ENCODE results near the gene TDRD15. TPM values are rescaled to one million over a fixed set of nuclear protein-coding genes. Genes with fewer than 3 reads are reported as not detected.
A peak's percentile ranks its signal among the peaks of the same experiment; 100 is the strongest.

The TDRD15 gene
- total and polyA plus RNA-seq, 2 experiments from 2014 or later, result 0.07 TPM; not detected in 1

- Histone ChIP-seq H3K9me3 (ENCODE audit: low read depth) (no peaks in the 10 kb centered on the region), H3K27me3 (peaks cover 3% of the 10 kb centered on the region), H2AFZ (no peak overlapping the region), H3K9me2 (replicated peaks; ENCODE audit: insufficient read depth) (no peaks in the 10 kb centered on the region), H4K20me1 (ENCODE audit: insufficient read depth, poor library complexity, severe bottlenecking) (no peaks in the 10 kb centered on the region), H3K4me1 (ENCODE audit: insufficient read depth) (no peaks in the 10 kb centered on the region), H3K4me3 (no peak overlapping the region), H3K4me2 (no peak overlapping the region), H3K79me2 (no peaks in the 10 kb centered on the region), H3K36me3 (replicated peaks; ENCODE audit: insufficient read depth, low read depth) (no peaks in the 10 kb centered on the region), H3K27ac (no peak overlapping the region)
- no peak for TF ChIP-seq EZH2phosphoT487 (IDR thresholded peaks at IDR 0.05; ENCODE audit: low read depth, severe bottlenecking, unreplicated experiment)
- peak; percentile 63 for TF ChIP-seq CTCF (IDR thresholded peaks at IDR 0.05; ENCODE audit: poor library complexity)
- DNase-seq (ENCODE audit: low spot score), result peak; percentile 30
- WGBS (ENCODE audit: low lambda C conversion rate, missing lambda C conversion rate), result 45% methylated on average over 5 of the region's 5 CpGs
Measured at GRCh38 chr2:21175895-21176646, 52.3 kb downstream of the TDRD15 start.

- H3K4me2 ChIP-seq, result no peak overlapping the region
- H3K9me3 ChIP-seq (ENCODE audit: low read depth), result no peaks in the 10 kb centered on the region
- WGBS (ENCODE audit: low lambda C conversion rate, missing lambda C conversion rate), result 82% methylated on average over 5 of the region's 5 CpGs
- no peak overlapping the region for H2AFZ ChIP-seq
- no peaks in the 10 kb centered on the region for H4K20me1 ChIP-seq (ENCODE audit: insufficient read depth, poor library complexity, severe bottlenecking)
- no peaks in the 10 kb centered on the region for H3K79me2 ChIP-seq
- no peak overlapping the region for H3K4me3 ChIP-seq
- peaks cover 3% of the 10 kb centered on the region for H3K27me3 ChIP-seq
- H3K27ac ChIP-seq, result no peak overlapping the region
- TF ChIP-seq EZH2phosphoT487 (IDR thresholded peaks at IDR 0.05; ENCODE audit: low read depth, severe bottlenecking, unreplicated experiment), result no peak
- TF ChIP-seq CTCF (IDR thresholded peaks at IDR 0.05; ENCODE audit: poor library complexity), result no peak
- no peak for TF ChIP-seq EZH2 (IDR thresholded peaks at IDR 0.05; ENCODE audit: borderline replicate concordance)
- no peaks in the 10 kb centered on the region for H3K36me3 ChIP-seq (replicated peaks; ENCODE audit: insufficient read depth, low read depth)
- DNase-seq (ENCODE audit: low spot score), result no peak
- no peaks in the 10 kb centered on the region for H3K4me1 ChIP-seq (ENCODE audit: insufficient read depth)
- no peaks in the 10 kb centered on the region for H3K9me2 ChIP-seq (replicated peaks; ENCODE audit: insufficient read depth)
Measured at GRCh38 chr2:21181957-21182356, 58.2 kb downstream of the TDRD15 start.

GRCh38 chr2:21183306-21183705 is 59.5 kb downstream of the TDRD15 start:
- no peaks in the 10 kb centered on the region for H3K79me2 ChIP-seq
- no peaks in the 10 kb centered on the region for H4K20me1 ChIP-seq (ENCODE audit: insufficient read depth, poor library complexity, severe bottlenecking)
- no peak overlapping the region for H3K4me3 ChIP-seq
- no peak overlapping the region for H2AFZ ChIP-seq
- no peaks in the 10 kb centered on the region for H3K9me3 ChIP-seq (ENCODE audit: low read depth)
- no peak for DNase-seq (ENCODE audit: low spot score)
- H3K27me3 ChIP-seq, result peaks cover 3% of the 10 kb centered on the region
- no peak overlapping the region for H3K4me2 ChIP-seq
- 81% methylated on average over 4 of the region's 4 CpGs for WGBS (ENCODE audit: low lambda C conversion rate, missing lambda C conversion rate)
- no peaks in the 10 kb centered on the region for H3K9me2 ChIP-seq (replicated peaks; ENCODE audit: insufficient read depth)
- H3K4me1 ChIP-seq (ENCODE audit: insufficient read depth), result no peaks in the 10 kb centered on the region
- H3K36me3 ChIP-seq (replicated peaks; ENCODE audit: insufficient read depth, low read depth), result no peaks in the 10 kb centered on the region
- H3K27ac ChIP-seq, result no peak overlapping the region
- no peak for TF ChIP-seq CTCF (IDR thresholded peaks at IDR 0.05; ENCODE audit: poor library complexity)
- no peak for TF ChIP-seq EZH2phosphoT487 (IDR thresholded peaks at IDR 0.05; ENCODE audit: low read depth, severe bottlenecking, unreplicated experiment)
- TF ChIP-seq EZH2 (IDR thresholded peaks at IDR 0.05; ENCODE audit: borderline replicate concordance), result no peak
